ENCODE results near the gene LRP6.

DNA sequence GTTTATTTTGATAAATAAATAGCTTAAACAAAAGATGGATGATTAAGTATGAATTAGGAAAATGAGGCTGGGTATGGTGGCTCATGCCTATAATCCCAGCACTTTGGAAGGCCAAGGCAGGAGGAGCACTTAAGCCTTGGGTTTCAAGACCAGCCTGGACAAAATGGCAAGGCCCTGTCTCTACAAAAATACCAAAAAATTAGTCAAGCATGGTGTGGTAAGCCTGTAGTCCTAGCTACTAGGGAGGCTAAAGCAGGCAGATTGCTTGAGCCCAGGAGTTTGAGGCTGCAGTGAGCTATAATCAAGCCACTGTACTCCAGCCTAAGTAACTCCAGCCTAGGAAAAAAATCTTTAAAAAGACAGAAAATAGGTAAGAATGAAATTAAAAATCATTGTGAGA lies 100.1 kb downstream of the LRP6 start:
- TF ChIP-seq FOSL1 (IDR thresholded peaks at IDR 0.05; ENCODE audit: low read depth) (no peak), SIN3A (IDR thresholded peaks at IDR 0.05; ENCODE audit: low read depth) (no peak), TCF7L2 (IDR thresholded peaks at IDR 0.05; ENCODE audit: borderline replicate concordance, extremely low read depth, insufficient read depth, insufficient read length) (no peak), CEBPB (IDR thresholded peaks at IDR 0.05; ENCODE audit: low read depth) (no peak), POLR2AphosphoS5 (IDR thresholded peaks at IDR 0.05; ENCODE audit: low read depth, low read length) (no peak), ZNF274 (IDR thresholded peaks at IDR 0.05; ENCODE audit: low read depth, low read length) (no peak), EZH2 (IDR thresholded peaks at IDR 0.05) (no peak), POLR2A (IDR thresholded peaks at IDR 0.05; ENCODE audit: borderline replicate concordance, extremely low read depth, insufficient read depth, insufficient read length) (no peak), ZFX (IDR thresholded peaks at IDR 0.05) (no peak), YY1 (IDR thresholded peaks at IDR 0.05; ENCODE audit: extremely low read depth, insufficient replicate concordance, low read depth, low read length) (no peak), EZH2phosphoT487 (IDR thresholded peaks at IDR 0.05; ENCODE audit: borderline replicate concordance) (no peak)
- TF ChIP-seq, protein P1, sequence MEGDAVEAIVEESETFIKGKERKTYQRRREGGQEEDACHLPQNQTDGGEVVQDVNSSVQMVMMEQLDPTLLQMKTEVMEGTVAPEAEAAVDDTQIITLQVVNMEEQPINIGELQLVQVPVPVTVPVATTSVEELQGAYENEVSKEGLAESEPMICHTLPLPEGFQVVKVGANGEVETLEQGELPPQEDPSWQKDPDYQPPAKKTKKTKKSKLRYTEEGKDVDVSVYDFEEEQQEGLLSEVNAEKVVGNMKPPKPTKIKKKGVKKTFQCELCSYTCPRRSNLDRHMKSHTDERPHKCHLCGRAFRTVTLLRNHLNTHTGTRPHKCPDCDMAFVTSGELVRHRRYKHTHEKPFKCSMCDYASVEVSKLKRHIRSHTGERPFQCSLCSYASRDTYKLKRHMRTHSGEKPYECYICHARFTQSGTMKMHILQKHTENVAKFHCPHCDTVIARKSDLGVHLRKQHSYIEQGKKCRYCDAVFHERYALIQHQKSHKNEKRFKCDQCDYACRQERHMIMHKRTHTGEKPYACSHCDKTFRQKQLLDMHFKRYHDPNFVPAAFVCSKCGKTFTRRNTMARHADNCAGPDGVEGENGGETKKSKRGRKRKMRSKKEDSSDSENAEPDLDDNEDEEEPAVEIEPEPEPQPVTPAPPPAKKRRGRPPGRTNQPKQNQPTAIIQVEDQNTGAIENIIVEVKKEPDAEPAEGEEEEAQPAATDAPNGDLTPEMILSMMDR (IDR thresholded peaks at IDR 0.05 in 2 of 3, conservative IDR thresholded peaks at IDR 0.05 in 1 of 3; ENCODE audit: borderline replicate concordance in 1 of 3, insufficient read depth in 1 of 3, low read depth in 2 of 3, low read length in 2 of 3): no peak
- TF ChIP-seq, protein P2, sequence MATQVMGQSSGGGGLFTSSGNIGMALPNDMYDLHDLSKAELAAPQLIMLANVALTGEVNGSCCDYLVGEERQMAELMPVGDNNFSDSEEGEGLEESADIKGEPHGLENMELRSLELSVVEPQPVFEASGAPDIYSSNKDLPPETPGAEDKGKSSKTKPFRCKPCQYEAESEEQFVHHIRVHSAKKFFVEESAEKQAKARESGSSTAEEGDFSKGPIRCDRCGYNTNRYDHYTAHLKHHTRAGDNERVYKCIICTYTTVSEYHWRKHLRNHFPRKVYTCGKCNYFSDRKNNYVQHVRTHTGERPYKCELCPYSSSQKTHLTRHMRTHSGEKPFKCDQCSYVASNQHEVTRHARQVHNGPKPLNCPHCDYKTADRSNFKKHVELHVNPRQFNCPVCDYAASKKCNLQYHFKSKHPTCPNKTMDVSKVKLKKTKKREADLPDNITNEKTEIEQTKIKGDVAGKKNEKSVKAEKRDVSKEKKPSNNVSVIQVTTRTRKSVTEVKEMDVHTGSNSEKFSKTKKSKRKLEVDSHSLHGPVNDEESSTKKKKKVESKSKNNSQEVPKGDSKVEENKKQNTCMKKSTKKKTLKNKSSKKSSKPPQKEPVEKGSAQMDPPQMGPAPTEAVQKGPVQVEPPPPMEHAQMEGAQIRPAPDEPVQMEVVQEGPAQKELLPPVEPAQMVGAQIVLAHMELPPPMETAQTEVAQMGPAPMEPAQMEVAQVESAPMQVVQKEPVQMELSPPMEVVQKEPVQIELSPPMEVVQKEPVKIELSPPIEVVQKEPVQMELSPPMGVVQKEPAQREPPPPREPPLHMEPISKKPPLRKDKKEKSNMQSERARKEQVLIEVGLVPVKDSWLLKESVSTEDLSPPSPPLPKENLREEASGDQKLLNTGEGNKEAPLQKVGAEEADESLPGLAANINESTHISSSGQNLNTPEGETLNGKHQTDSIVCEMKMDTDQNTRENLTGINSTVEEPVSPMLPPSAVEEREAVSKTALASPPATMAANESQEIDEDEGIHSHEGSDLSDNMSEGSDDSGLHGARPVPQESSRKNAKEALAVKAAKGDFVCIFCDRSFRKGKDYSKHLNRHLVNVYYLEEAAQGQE (IDR thresholded peaks at IDR 0.05; ENCODE audit: low read depth): no peak

Measured in HCT116 (cell line).